Measurements from ENCODE around the gene ITGA7. TPM values are rescaled to one million over a fixed set of nuclear protein-coding genes. Genes with fewer than 3 reads are reported as not detected.

The ITGA7 gene
- total RNA-seq, 1 donor from 2014 or later = 23.6 TPM

GRCh38 chr12:55695349-55695748 lies 12.4 kb downstream of the ITGA7 start:
- Histone ChIP-seq H3K27ac (no peak overlapping the region), H3K9me3 (no peaks in the 10 kb centered on the region), H3K27me3 (no peaks in the 10 kb centered on the region), H3K4me1 (peaks cover 4% of the 10 kb centered on the region), H3K36me3 (no peaks in the 10 kb centered on the region), H3K4me3 (no peak overlapping the region)
- no peak for DNase-seq (ENCODE audit: extremely low spot score in 2 of 2)
- TF ChIP-seq POLR2A (IDR thresholded peaks at IDR 0.05) (no peak), POLR2AphosphoS5 (IDR thresholded peaks at IDR 0.05; ENCODE audit: insufficient read depth in 1 of 2, low read depth in 1 of 2) (no peak), CTCF (IDR thresholded peaks at IDR 0.05) (no peak)
- intact Hi-C loops (cut with DNase I) = no loop called here

- no peak for DNase-seq (ENCODE audit: extremely low spot score in 2 of 2)
- Histone ChIP-seq H3K36me3 (no peaks in the 10 kb centered on the region), H3K9me3 (no peaks in the 10 kb centered on the region), H3K27me3 (no peaks in the 10 kb centered on the region), H3K4me1 (no peaks in the 10 kb centered on the region), H3K4me3 (no peak overlapping the region), H3K27ac (no peak overlapping the region)
- TF ChIP-seq CTCF (IDR thresholded peaks at IDR 0.05) (no peak), POLR2A (IDR thresholded peaks at IDR 0.05) (no peak), POLR2AphosphoS5 (IDR thresholded peaks at IDR 0.05; ENCODE audit: insufficient read depth in 1 of 2, low read depth in 1 of 2) (no peak)
- intact Hi-C loops (cut with DNase I) = no loop called here
Measured at GRCh38 chr12:55694651-55695050, 13.1 kb downstream of the ITGA7 start.

GRCh38 chr12:55694188-55694515 lies 13.6 kb downstream of the ITGA7 start:
- no peak overlapping the region for H3K4me3 ChIP-seq
- no peak for DNase-seq (ENCODE audit: extremely low spot score in 2 of 2)
- TF ChIP-seq CTCF (IDR thresholded peaks at IDR 0.05) (no peak), POLR2A (IDR thresholded peaks at IDR 0.05) (no peak), POLR2AphosphoS5 (IDR thresholded peaks at IDR 0.05; ENCODE audit: insufficient read depth in 1 of 2, low read depth in 1 of 2) (no peak)
- intact Hi-C loops (cut with DNase I) = no loop called here
- no peaks in the 10 kb centered on the region for H3K4me1 ChIP-seq
- H3K27ac ChIP-seq = no peak overlapping the region
- no peaks in the 10 kb centered on the region for H3K9me3 ChIP-seq
- H3K36me3 ChIP-seq = no peaks in the 10 kb centered on the region
- H3K27me3 ChIP-seq = no peaks in the 10 kb centered on the region

- no peak overlapping the region for H3K27ac ChIP-seq
- intact Hi-C loops (cut with DNase I) = no loop called here
- DNase-seq (ENCODE audit: extremely low spot score in 2 of 2) = peak in 1 of 2 donors; percentile 82
- no peaks in the 10 kb centered on the region for H3K36me3 ChIP-seq
- H3K4me3 ChIP-seq = no peak overlapping the region
- H3K9me3 ChIP-seq = no peaks in the 10 kb centered on the region
- no peaks in the 10 kb centered on the region for H3K27me3 ChIP-seq
- TF ChIP-seq POLR2AphosphoS5 (IDR thresholded peaks at IDR 0.05; ENCODE audit: insufficient read depth in 1 of 2, low read depth in 1 of 2) = no peak
- TF ChIP-seq POLR2A (IDR thresholded peaks at IDR 0.05) = no peak
- TF ChIP-seq CTCF (IDR thresholded peaks at IDR 0.05) = no peak
- H3K4me1 ChIP-seq = no peaks in the 10 kb centered on the region
Measured at GRCh38 chr12:55693323-55694187, 14.1 kb downstream of the ITGA7 start.

GRCh38 chr12:55692631-55693322 lies 14.9 kb downstream of the ITGA7 start:
- Histone ChIP-seq H3K9me3 (no peaks in the 10 kb centered on the region), H3K27me3 (no peaks in the 10 kb centered on the region), H3K27ac (no peak overlapping the region), H3K36me3 (no peaks in the 10 kb centered on the region), H3K4me3 (no peak overlapping the region), H3K4me1 (no peaks in the 10 kb centered on the region)
- TF ChIP-seq POLR2A (IDR thresholded peaks at IDR 0.05) = no peak
- no peak for TF ChIP-seq POLR2AphosphoS5 (IDR thresholded peaks at IDR 0.05; ENCODE audit: insufficient read depth in 1 of 2, low read depth in 1 of 2)
- no peak for TF ChIP-seq CTCF (IDR thresholded peaks at IDR 0.05)
- intact Hi-C loops (cut with DNase I) = no loop called here
- peak in 1 of 2 donors; percentile 93 for DNase-seq (ENCODE audit: extremely low spot score in 2 of 2)
